HUES6 (cell line): ENCODE data around the gene PTPN18.

ENCODE experiments used
- H3K27ac ChIP-seq: 2 replicates; pipeline ENCODE4 v1.7.0; 2013; ENCODE audit warnings: low read depth, mild to moderate bottlenecking, low read length, inconsistent platforms
- H3K27me3 ChIP-seq: 2 replicates; pipeline ENCODE4 v1.6.1; 2013; ENCODE audit warnings: low read length; ENCODE audit not compliant: control insufficient read depth, insufficient read depth
- H3K36me3 ChIP-seq: 2 replicates; pipeline ENCODE4 v1.6.1; 2013; ENCODE audit warnings: low read length; ENCODE audit not compliant: control insufficient read depth, insufficient read depth
- H3K4me1 ChIP-seq: 2 replicates; pipeline ENCODE4 v1.6.1; 2013; ENCODE audit warnings: low read length; ENCODE audit not compliant: control insufficient read depth, insufficient read depth
- H3K4me3 ChIP-seq: 2 replicates; pipeline ENCODE4 v1.5.1; 2013; ENCODE audit warnings: low read depth, low read length
- H3K9ac ChIP-seq: one replicate; pipeline ENCODE4 v1.6.1; 2013; ENCODE audit warnings: mild to moderate bottlenecking, low read length
- H3K9me3 ChIP-seq: 2 replicates; pipeline ENCODE4 v1.6.1; 2013; ENCODE audit warnings: low read depth, low read length; ENCODE audit not compliant: control insufficient read depth, insufficient read depth

PTPN18 gene

GRCh38 chr2:130351711-130352110 is 4.1 kb upstream of the PTPN18 start:
- Histone ChIP-seq H3K4me3 (no peak overlapping the region), H3K9me3 (no peaks in the 10 kb centered on the region), H3K4me1 (peaks cover 4% of the 10 kb centered on the region; the same call in 1 of the 2 replicates), H3K27ac (no peak overlapping the region), H3K36me3 (peaks cover 23% of the 10 kb centered on the region), H3K9ac (no peak overlapping the region), H3K27me3 (peaks cover 32% of the 10 kb centered on the region)

- Histone ChIP-seq H3K4me3 (no peak overlapping the region), H3K9ac (no peak overlapping the region), H3K27ac (no peak overlapping the region), H3K9me3 (no peaks in the 10 kb centered on the region), H3K27me3 (peaks cover 37% of the 10 kb centered on the region), H3K4me1 (peaks cover 4% of the 10 kb centered on the region; the same call in 1 of the 2 replicates), H3K36me3 (peaks cover 17% of the 10 kb centered on the region)
Observed at GRCh38 chr2:130352237-130352636, 3.6 kb upstream of the PTPN18 start.

- Histone ChIP-seq H3K4me1 (peaks cover 4% of the 10 kb centered on the region; the same call in 1 of the 2 replicates), H3K9ac (no peak overlapping the region), H3K4me3 (no peak overlapping the region)
Observed at GRCh38 chr2:130353291-130354138, 2.3 kb upstream of the PTPN18 start.

GRCh38 chr2:130354139-130354428 is 1.8 kb upstream of the PTPN18 start:
- H3K36me3 ChIP-seq = 0 out of 2 replicates have a peak, but pooled peaks cover 2% of the 10 kb centered on the region
- H3K27ac ChIP-seq = no peak overlapping the region
- H3K27me3 ChIP-seq = peaks cover 37% of the 10 kb centered on the region
- peaks cover 4% of the 10 kb centered on the region; the same call in 1 of the 2 replicates for H3K4me1 ChIP-seq
- H3K9me3 ChIP-seq = no peaks in the 10 kb centered on the region
- no peak overlapping the region for H3K9ac ChIP-seq
- H3K4me3 ChIP-seq = no peak overlapping the region

More at GRCh38 chr2:130353291-130354138, 2.3 kb upstream of the PTPN18 start:
- H3K27me3 ChIP-seq = peaks cover 37% of the 10 kb centered on the region
- H3K36me3 ChIP-seq = peaks cover 5% of the 10 kb centered on the region
- no peak overlapping the region for H3K27ac ChIP-seq
- H3K9me3 ChIP-seq = no peaks in the 10 kb centered on the region

- H3K27ac ChIP-seq = no peak overlapping the region
- peaks cover 4% of the 10 kb centered on the region; the same call in 1 of the 2 replicates for H3K4me1 ChIP-seq
- H3K27me3 ChIP-seq = peaks cover 37% of the 10 kb centered on the region
- H3K9ac ChIP-seq = peak overlapping the region; percentile 13
- no peaks in the 10 kb centered on the region for H3K36me3 ChIP-seq
- H3K4me3 ChIP-seq = peak overlapping the region; percentile 74
- H3K9me3 ChIP-seq = no peaks in the 10 kb centered on the region
Observed at GRCh38 chr2:130355172-130355577, 681 bp upstream of the PTPN18 start.

GRCh38 chr2:130357864-130358263 is 2.0 kb downstream of the PTPN18 start:
- no peak overlapping the region for H3K9ac ChIP-seq

GRCh38 chr2:130358420-130359350 is 2.8 kb downstream of the PTPN18 start:
- H3K36me3 ChIP-seq = no peaks in the 10 kb centered on the region
- H3K4me1 ChIP-seq = no peaks in the 10 kb centered on the region
- H3K9me3 ChIP-seq = no peaks in the 10 kb centered on the region
- H3K27ac ChIP-seq = no peak overlapping the region
- H3K4me3 ChIP-seq = no peak overlapping the region
- peaks cover 33% of the 10 kb centered on the region for H3K27me3 ChIP-seq
- H3K9ac ChIP-seq = no peak overlapping the region

More at GRCh38 chr2:130357864-130358263, 2.0 kb downstream of the PTPN18 start:
- no peak overlapping the region for H3K4me3 ChIP-seq
- peaks cover 37% of the 10 kb centered on the region for H3K27me3 ChIP-seq
- H3K36me3 ChIP-seq = no peaks in the 10 kb centered on the region
- H3K9me3 ChIP-seq = no peaks in the 10 kb centered on the region
- no peak overlapping the region for H3K27ac ChIP-seq
- no peaks in the 10 kb centered on the region for H3K4me1 ChIP-seq

GRCh38 chr2:130359466-130359865 is 3.6 kb downstream of the PTPN18 start:
- Histone ChIP-seq H3K9ac (no peak overlapping the region), H3K4me3 (no peak overlapping the region), H3K27ac (no peak overlapping the region), H3K36me3 (no peaks in the 10 kb centered on the region), H3K4me1 (no peaks in the 10 kb centered on the region), H3K27me3 (peaks cover 25% of the 10 kb centered on the region), H3K9me3 (no peaks in the 10 kb centered on the region)

- no peak overlapping the region for H3K27ac ChIP-seq
- no peak overlapping the region for H3K9ac ChIP-seq
Observed at GRCh38 chr2:130363479-130363878, 7.6 kb downstream of the PTPN18 start.

GRCh38 chr2:130365075-130365474 is 9.2 kb downstream of the PTPN18 start:
- peaks cover 14% of the 10 kb centered on the region; the same call in 1 of the 2 replicates for H3K4me1 ChIP-seq
- H3K9me3 ChIP-seq = 0 out of 2 replicates have a peak, but pooled peaks cover 2% of the 10 kb centered on the region
- no peak overlapping the region for H3K4me3 ChIP-seq
- H3K36me3 ChIP-seq = no peaks in the 10 kb centered on the region
- no peaks in the 10 kb centered on the region for H3K27me3 ChIP-seq
- H3K9ac ChIP-seq = no peak overlapping the region
- no peak overlapping the region for H3K27ac ChIP-seq

More at GRCh38 chr2:130363479-130363878, 7.6 kb downstream of the PTPN18 start:
- Histone ChIP-seq H3K36me3 (no peaks in the 10 kb centered on the region), H3K4me1 (peaks cover under 1% of the 10 kb centered on the region; the same call in 1 of the 2 replicates), H3K4me3 (no peak overlapping the region), H3K27me3 (no peaks in the 10 kb centered on the region), H3K9me3 (0 out of 2 replicates have a peak, but pooled peaks cover 2% of the 10 kb centered on the region)
